Myocyte (in vitro differentiated cells): Measurements from ENCODE around the gene ADAMTS7. TPM values are rescaled to one million over a fixed set of nuclear protein-coding genes. Genes with fewer than 3 reads are reported as not detected.
"Not testable (repeated sequence)": the region's sequence is repeated elsewhere in the genome, so short reads cannot be mapped to it uniquely, and the experiment has no call there.

Source experiments
- DNase-seq: peaks from one replicate; pipeline ENCODE4 v3.0.0-alpha.2; 2012; ENCODE audit warnings: low read depth
- total RNA-seq: library from RNA; depleted of rRNA; stranded (reverse); fragments of >200 nt; gene quantifications from 2 replicates; pipeline ENCODE4 v1.2.3, GENCODE V29; 2014

The ADAMTS7 gene
- total RNA-seq, 1 donor from 2014 or later = 31.9 TPM

GRCh38 chr15:78767331-78767951, 43.8 kb downstream of the ADAMTS7 start:
- DNase-seq = no peak

GRCh38 chr15:78766641-78767071, 44.6 kb downstream of the ADAMTS7 start:
- not testable (repeated sequence) for DNase-seq

GRCh38 chr15:78766041-78766440, 45.2 kb downstream of the ADAMTS7 start:
- DNase-seq = no peak

- not testable (repeated sequence) for DNase-seq
Observed at GRCh38 chr15:78765154-78765860, 46.0 kb downstream of the ADAMTS7 start.

- DNase-seq = not testable (repeated sequence)
Observed at GRCh38 chr15:78764340-78765153, 46.7 kb downstream of the ADAMTS7 start.

- DNase-seq = no peak
Observed at GRCh38 chr15:78763796-78764241, 47.4 kb downstream of the ADAMTS7 start.

- no peak for DNase-seq
Observed at GRCh38 chr15:78762985-78763795, 48.1 kb downstream of the ADAMTS7 start.

GRCh38 chr15:78762386-78762961, 48.8 kb downstream of the ADAMTS7 start:
- not testable (repeated sequence) for DNase-seq

- DNase-seq = peak; percentile 27
Observed at GRCh38 chr15:78761891-78762385, 49.3 kb downstream of the ADAMTS7 start.

GRCh38 chr15:78761475-78761874, 49.8 kb downstream of the ADAMTS7 start:
- not testable (repeated sequence) for DNase-seq

- DNase-seq = no peak
Observed at GRCh38 chr15:78761020-78761419, 50.2 kb downstream of the ADAMTS7 start.

- DNase-seq = peak; percentile 94
Observed at GRCh38 chr15:78760091-78760882, 51.0 kb downstream of the ADAMTS7 start.

- DNase-seq = not testable (repeated sequence)
Observed at GRCh38 chr15:78759361-78759998, 51.8 kb downstream of the ADAMTS7 start.

- not testable (repeated sequence) for DNase-seq
Observed at GRCh38 chr15:78758486-78759200, 52.6 kb downstream of the ADAMTS7 start.

GRCh38 chr15:78758084-78758483, 53.2 kb downstream of the ADAMTS7 start:
- not testable (repeated sequence) for DNase-seq

GRCh38 chr15:78757636-78757905, 53.7 kb downstream of the ADAMTS7 start:
- DNase-seq = no peak

GRCh38 chr15:78756781-78757635, 54.3 kb downstream of the ADAMTS7 start:
- DNase-seq = peak; percentile 95
